Measurements from ENCODE around the gene LLGL2. TPM values are rescaled to one million over a fixed set of nuclear protein-coding genes. Genes with fewer than 3 reads are reported as not detected.
"Not testable (repeated sequence)": the region's sequence is repeated elsewhere in the genome, so short reads cannot be mapped to it uniquely, and the experiment has no call there.

Gene LLGL2
- total RNA-seq = 29.8 to 33.1 TPM (median 31.9 TPM) in 3 replicates

GRCh38 chr17:75524970-75525805 is at the start of gene LLGL2:
Gene LLGL2, plus strand, starts transcription at chr17:75525697. Its CDS starts 17,730 bp downstream, at chr17:75543427.
- peak within 1 kb of the TSS; percentile 56 for H3K27ac Mint-ChIP-seq
- peaks cover 12% of the 10 kb centered on the region for H3K27me3 Mint-ChIP-seq (ENCODE audit: low read depth)
- H3K36me3 Mint-ChIP-seq = peaks cover 9% of the 10 kb centered on the region
- H3K9me3 Mint-ChIP-seq = no peaks in the 10 kb centered on the region
- H3K4me1 Mint-ChIP-seq = peaks cover 9% of the 10 kb centered on the region
- TF ChIP-seq CTCF (IDR thresholded peaks at IDR 0.05; ENCODE audit: unreplicated experiment) = no peak
- H3K4me3 Mint-ChIP-seq = peak within 1 kb of the TSS; percentile 65
- peak; percentile 68 to 84 for DNase-seq (ENCODE audit: low spot score in 2 of 2, unreplicated experiment in 2 of 2)

- no peaks in the 10 kb centered on the region for H3K27me3 Mint-ChIP-seq (ENCODE audit: low read depth)
- peak overlapping the region; percentile 55 for H3K27ac Mint-ChIP-seq
- peaks cover 8% of the 10 kb centered on the region for H3K36me3 Mint-ChIP-seq
- TF ChIP-seq CTCF (IDR thresholded peaks at IDR 0.05; ENCODE audit: unreplicated experiment) = no peak
- no peaks in the 10 kb centered on the region for H3K9me3 Mint-ChIP-seq
- peaks cover 34% of the 10 kb centered on the region for H3K4me1 Mint-ChIP-seq
- DNase-seq (ENCODE audit: low spot score in 2 of 2, unreplicated experiment in 2 of 2) = no peak
- no peak overlapping the region for H3K4me3 Mint-ChIP-seq
Measured at GRCh38 chr17:75475851-75476250, 49.6 kb upstream of the LLGL2 start.

GRCh38 chr17:75476271-75476671 is 49.2 kb upstream of the LLGL2 start:
- Mint-ChIP-seq H3K9me3 (no peaks in the 10 kb centered on the region), H3K4me3 (peak overlapping the region; percentile 52), H3K4me1 (peaks cover 39% of the 10 kb centered on the region), H3K36me3 (peaks cover 8% of the 10 kb centered on the region), H3K27me3 (ENCODE audit: low read depth) (no peaks in the 10 kb centered on the region), H3K27ac (peak overlapping the region; percentile 55)
- no peak for TF ChIP-seq CTCF (IDR thresholded peaks at IDR 0.05; ENCODE audit: unreplicated experiment)
- no peak for DNase-seq (ENCODE audit: low spot score in 2 of 2, unreplicated experiment in 2 of 2)

- H3K4me1 Mint-ChIP-seq = peaks cover 44% of the 10 kb centered on the region
- peak overlapping the region; percentile 52 for H3K4me3 Mint-ChIP-seq
- no peak for TF ChIP-seq CTCF (IDR thresholded peaks at IDR 0.05; ENCODE audit: unreplicated experiment)
- peak overlapping the region; percentile 55 for H3K27ac Mint-ChIP-seq
- no peaks in the 10 kb centered on the region for H3K9me3 Mint-ChIP-seq
- H3K27me3 Mint-ChIP-seq (ENCODE audit: low read depth) = no peaks in the 10 kb centered on the region
- H3K36me3 Mint-ChIP-seq = peaks cover 8% of the 10 kb centered on the region
- no peak for DNase-seq (ENCODE audit: low spot score in 2 of 2, unreplicated experiment in 2 of 2)
Measured at GRCh38 chr17:75476752-75477489, 48.6 kb upstream of the LLGL2 start.

- Mint-ChIP-seq H3K27ac (peak overlapping the region; percentile 21), H3K4me1 (peaks cover 44% of the 10 kb centered on the region)
- not testable (repeated sequence) for H3K9me3 Mint-ChIP-seq; H3K36me3 Mint-ChIP-seq; H3K4me3 Mint-ChIP-seq; DNase-seq (ENCODE audit: low spot score in 2 of 2, unreplicated experiment in 2 of 2); H3K27me3 Mint-ChIP-seq (ENCODE audit: low read depth)
Measured at GRCh38 chr17:75477490-75477862, 48.0 kb upstream of the LLGL2 start.

- no peaks in the 10 kb centered on the region for H3K27me3 Mint-ChIP-seq (ENCODE audit: low read depth)
- H3K27ac Mint-ChIP-seq = peak overlapping the region; percentile 83
- H3K4me1 Mint-ChIP-seq = peaks cover 44% of the 10 kb centered on the region
- H3K9me3 Mint-ChIP-seq = no peaks in the 10 kb centered on the region
- DNase-seq (ENCODE audit: low spot score in 2 of 2, unreplicated experiment in 2 of 2) = no peak
- no peak overlapping the region for H3K4me3 Mint-ChIP-seq
- no peak for TF ChIP-seq CTCF (IDR thresholded peaks at IDR 0.05; ENCODE audit: unreplicated experiment)
- peaks cover 3% of the 10 kb centered on the region for H3K36me3 Mint-ChIP-seq
Measured at GRCh38 chr17:75478508-75478907, 47.0 kb upstream of the LLGL2 start.
